ENCODE data around the gene TCTN1. TPM values are rescaled to one million over a fixed set of nuclear protein-coding genes. Genes with fewer than 3 reads are reported as not detected.

TCTN1 gene
- total RNA-seq, 1 donor from 2014 or later = 15.3 TPM

- DNase-seq (ENCODE audit: low read depth) = no peak
- no peak for TF ChIP-seq CTCF (conservative IDR thresholded peaks at IDR 0.05; ENCODE audit: low read depth, low read length)
- no peak overlapping the region for H3K4me3 ChIP-seq (ENCODE audit: low read depth, low read length)
These were observed 7.7 kb upstream of the TCTN1 start for GRCh38 chr12:110606253-110606611.

DNA sequence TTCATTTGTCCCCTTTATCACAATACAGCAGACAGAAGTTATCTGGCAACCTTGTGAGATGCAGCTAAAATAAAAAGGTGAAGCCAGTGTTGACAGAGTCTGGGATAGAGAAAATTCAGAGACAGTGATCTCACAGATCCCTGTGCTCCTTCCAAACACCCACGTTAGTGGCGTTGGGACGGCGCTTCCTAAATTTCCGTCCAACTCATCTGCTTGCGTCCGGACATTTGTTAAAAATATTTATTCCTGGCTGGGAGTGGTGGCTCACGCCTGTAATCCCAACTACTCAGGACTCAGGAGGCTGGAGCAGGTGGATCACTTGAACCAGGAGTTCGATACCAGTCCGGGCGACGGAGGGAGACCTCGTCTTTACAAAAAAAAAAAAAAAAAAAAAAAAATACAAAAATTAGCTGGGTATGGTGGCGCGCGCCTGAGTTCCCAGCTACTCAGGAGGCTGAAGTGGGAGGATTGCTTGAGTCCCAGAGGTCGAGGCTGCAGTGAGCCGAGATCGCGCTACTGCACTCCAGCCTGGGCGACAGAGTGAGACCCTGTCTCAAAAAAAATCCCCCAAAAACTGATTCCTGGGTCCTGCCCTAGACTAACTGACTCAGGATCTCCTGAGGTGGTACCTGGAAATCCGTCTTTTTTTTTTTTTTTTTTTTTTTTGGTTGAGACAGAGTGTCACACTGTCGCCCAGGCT, 708 bp upstream of the TCTN1 start:
- no peak for DNase-seq (ENCODE audit: low read depth)
- no peak for TF ChIP-seq CTCF (conservative IDR thresholded peaks at IDR 0.05; ENCODE audit: low read depth, low read length)
- peak overlapping the region; percentile 97 for H3K4me3 ChIP-seq (ENCODE audit: low read depth, low read length)

DNA sequence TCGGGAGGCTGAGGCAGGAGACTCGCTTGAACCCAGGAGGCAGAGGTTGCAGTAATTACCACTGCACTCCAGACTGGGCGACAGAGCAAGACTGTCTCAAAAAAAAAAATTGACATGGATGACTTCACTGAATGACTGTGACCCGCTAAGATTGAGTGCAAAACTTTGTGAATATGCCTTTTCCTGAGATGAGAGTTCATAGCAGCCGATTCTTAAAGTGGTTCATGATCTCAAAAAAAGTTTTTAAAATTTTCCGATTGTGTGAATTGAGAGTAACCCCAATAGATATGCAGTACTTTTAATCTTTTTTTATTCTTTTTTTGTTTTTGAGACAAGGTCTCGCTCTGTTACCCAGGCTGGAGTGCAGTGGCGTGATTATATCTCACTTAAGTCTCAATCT, 1.2 kb downstream of the TCTN1 start:
- H3K4me3 ChIP-seq (ENCODE audit: low read depth, low read length) = peak overlapping the region; percentile 97
- no peak for TF ChIP-seq CTCF (conservative IDR thresholded peaks at IDR 0.05; ENCODE audit: low read depth, low read length)
- DNase-seq (ENCODE audit: low read depth) = no peak

GRCh38 chr12:110616471-110617115, 2.7 kb downstream of the TCTN1 start:
- TF ChIP-seq CTCF (conservative IDR thresholded peaks at IDR 0.05; ENCODE audit: low read depth, low read length) = no peak
- no peak for DNase-seq (ENCODE audit: low read depth)

GRCh38 chr12:110619534-110619953, 5.6 kb downstream of the TCTN1 start:
- DNase-seq (ENCODE audit: low read depth) = no peak
- no peak for TF ChIP-seq CTCF (conservative IDR thresholded peaks at IDR 0.05; ENCODE audit: low read depth, low read length)
- no peak overlapping the region for H3K4me3 ChIP-seq (ENCODE audit: low read depth, low read length)

More at GRCh38 chr12:110616471-110617115, 2.7 kb downstream of the TCTN1 start:
- no peak overlapping the region for H3K4me3 ChIP-seq (ENCODE audit: low read depth, low read length)

GRCh38 chr12:110622582-110622981, 8.7 kb downstream of the TCTN1 start:
- H3K4me3 ChIP-seq (ENCODE audit: low read depth, low read length) = no peak overlapping the region
- DNase-seq (ENCODE audit: low read depth) = no peak
- no peak for TF ChIP-seq CTCF (conservative IDR thresholded peaks at IDR 0.05; ENCODE audit: low read depth, low read length)
